H1 (cell line): Measurements from ENCODE around the gene FOXO1.

Experiments
- BACH1 ChIP-seq: IDR thresholded peaks from 2 replicates; pipeline ENCODE4 v1.6.1; 2012; ENCODE audit warnings: low read length, improper control_type of control experiment
- CEBPB ChIP-seq: IDR thresholded peaks from 2 replicates; pipeline ENCODE4 v1.6.1; 2012; ENCODE audit warnings: low read depth, low read length
- EZH2 ChIP-seq: fragments of 200-600 bp; sonication (generic); IDR thresholded peaks from 2 replicates; pipeline ENCODE4 v1.7.1; 2012; ENCODE audit warnings: low read depth, mild to moderate bottlenecking, moderate library complexity, low read length, inconsistent platforms; ENCODE audit not compliant: severe bottlenecking
- FOSL1 ChIP-seq: IDR thresholded peaks from 2 replicates; pipeline ENCODE4 v1.6.1; 2011; ENCODE audit warnings: mild to moderate bottlenecking, low read depth, low read length, moderate library complexity; ENCODE audit not compliant: insufficient read depth
- POLR2A ChIP-seq, 2 experiments: IDR thresholded peaks; 1 replicate in 1 of 2; 2 replicates in 1 of 2; pipeline ENCODE4 v1.6.1; 2011; ENCODE audit warnings: low read depth in 2 of 2, low read length in 2 of 2, mild to moderate bottlenecking in 2 of 2; ENCODE audit errors: control extremely low read depth in 1 of 2
- RBBP5 ChIP-seq: IDR thresholded peaks from 2 replicates; pipeline ENCODE4 v1.7.1; 2012; ENCODE audit warnings: low read depth, mild to moderate bottlenecking, inconsistent platforms, low read length, moderate library complexity, borderline replicate concordance
- RFX5 ChIP-seq: IDR thresholded peaks from 2 replicates; pipeline ENCODE4 v1.6.1; 2011; ENCODE audit warnings: low read depth, low read length, improper control_type of control experiment, borderline replicate concordance
- SIN3A ChIP-seq, 2 experiments: IDR thresholded peaks in 1 of 2; conservative IDR thresholded peaks in 1 of 2; 2 replicates each; pipeline ENCODE4 v1.6.1; 2011 to 2012; ENCODE audit warnings: low read length in 2 of 2, improper control_type of control experiment in 1 of 2, low read depth in 1 of 2, mild to moderate bottlenecking in 1 of 2
- TAF1 ChIP-seq: IDR thresholded peaks from 2 replicates; pipeline ENCODE4 v1.6.1; 2011; ENCODE audit warnings: mild to moderate bottlenecking, low read depth, low read length
- TAF7 ChIP-seq: optimal IDR thresholded peaks from 2 replicates; pipeline ENCODE3; 2011; ENCODE audit warnings: low read depth, mild to moderate bottlenecking, inconsistent platforms, low read length, moderate library complexity, borderline replicate concordance
- TEAD4 ChIP-seq: IDR thresholded peaks from 2 replicates; pipeline ENCODE4 v1.6.1; 2012; ENCODE audit warnings: low read depth, low read length, inconsistent platforms, mixed read lengths
- TF ChIP-seq, protein P1 (sequence below): IDR thresholded peaks from 2 replicates; pipeline ENCODE4 v1.6.1; 2011; ENCODE audit warnings: low read length, improper control_type of control experiment
- TF ChIP-seq, protein P2 (sequence below), 3 experiments: IDR thresholded peaks; 1 replicate in 2 of 3; 2 replicates in 1 of 3; pipeline versions ENCODE4 v1.5.1 to v1.6.1; 2011; ENCODE audit warnings: low read length in 3 of 3, mild to moderate bottlenecking in 3 of 3, inconsistent platforms in 2 of 3, low read depth in 1 of 3, moderate library complexity in 1 of 3; ENCODE audit not compliant: insufficient read depth in 1 of 3; ENCODE audit errors: control extremely low read depth in 1 of 3

DNA sequence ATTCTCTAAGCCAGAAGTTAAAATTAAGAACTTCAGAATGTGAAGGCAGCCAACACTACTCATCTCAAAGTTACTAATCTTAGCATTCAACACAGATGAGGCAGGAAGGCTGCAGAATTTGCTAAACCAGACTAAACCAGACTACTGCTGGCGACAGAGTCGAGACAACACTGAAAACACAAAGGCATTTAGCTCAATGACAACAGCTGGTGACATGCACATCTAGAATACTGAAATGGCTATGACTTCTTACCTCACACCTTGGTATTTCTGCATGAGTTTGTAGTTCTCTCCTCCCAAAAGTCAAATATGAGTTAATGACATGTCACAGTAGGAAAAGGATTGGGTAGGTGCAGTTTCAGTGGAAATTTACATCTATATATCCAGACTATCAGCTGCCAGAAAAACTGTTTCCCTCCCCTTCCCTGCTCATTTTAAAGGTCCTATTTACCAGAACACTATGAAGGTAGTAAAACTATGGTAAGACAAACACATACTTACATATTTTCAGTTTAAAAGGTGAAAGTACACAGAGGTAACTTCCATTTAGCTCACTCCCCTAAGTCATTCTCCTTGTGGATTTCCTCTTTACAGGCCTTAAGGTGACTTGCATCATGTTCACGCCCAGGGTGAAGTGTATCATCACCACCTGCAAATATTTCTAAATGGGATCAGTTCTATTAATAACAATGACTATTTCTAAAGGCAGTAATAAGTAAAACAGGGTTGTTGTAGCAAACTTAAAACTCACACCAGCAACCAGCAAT, 21.4 kb downstream of the FOXO1 start:
- TF ChIP-seq, protein P1, sequence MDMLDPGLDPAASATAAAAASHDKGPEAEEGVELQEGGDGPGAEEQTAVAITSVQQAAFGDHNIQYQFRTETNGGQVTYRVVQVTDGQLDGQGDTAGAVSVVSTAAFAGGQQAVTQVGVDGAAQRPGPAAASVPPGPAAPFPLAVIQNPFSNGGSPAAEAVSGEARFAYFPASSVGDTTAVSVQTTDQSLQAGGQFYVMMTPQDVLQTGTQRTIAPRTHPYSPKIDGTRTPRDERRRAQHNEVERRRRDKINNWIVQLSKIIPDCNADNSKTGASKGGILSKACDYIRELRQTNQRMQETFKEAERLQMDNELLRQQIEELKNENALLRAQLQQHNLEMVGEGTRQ: no peak
- TF ChIP-seq RBBP5: no peak
- TF ChIP-seq TAF1: no peak
- no peak for TF ChIP-seq POLR2A (IDR thresholded peaks at IDR 0.05; ENCODE audit: control extremely low read depth in 1 of 2, low read depth in 2 of 2, low read length in 2 of 2)
- TF ChIP-seq, protein P2, sequence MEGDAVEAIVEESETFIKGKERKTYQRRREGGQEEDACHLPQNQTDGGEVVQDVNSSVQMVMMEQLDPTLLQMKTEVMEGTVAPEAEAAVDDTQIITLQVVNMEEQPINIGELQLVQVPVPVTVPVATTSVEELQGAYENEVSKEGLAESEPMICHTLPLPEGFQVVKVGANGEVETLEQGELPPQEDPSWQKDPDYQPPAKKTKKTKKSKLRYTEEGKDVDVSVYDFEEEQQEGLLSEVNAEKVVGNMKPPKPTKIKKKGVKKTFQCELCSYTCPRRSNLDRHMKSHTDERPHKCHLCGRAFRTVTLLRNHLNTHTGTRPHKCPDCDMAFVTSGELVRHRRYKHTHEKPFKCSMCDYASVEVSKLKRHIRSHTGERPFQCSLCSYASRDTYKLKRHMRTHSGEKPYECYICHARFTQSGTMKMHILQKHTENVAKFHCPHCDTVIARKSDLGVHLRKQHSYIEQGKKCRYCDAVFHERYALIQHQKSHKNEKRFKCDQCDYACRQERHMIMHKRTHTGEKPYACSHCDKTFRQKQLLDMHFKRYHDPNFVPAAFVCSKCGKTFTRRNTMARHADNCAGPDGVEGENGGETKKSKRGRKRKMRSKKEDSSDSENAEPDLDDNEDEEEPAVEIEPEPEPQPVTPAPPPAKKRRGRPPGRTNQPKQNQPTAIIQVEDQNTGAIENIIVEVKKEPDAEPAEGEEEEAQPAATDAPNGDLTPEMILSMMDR (IDR thresholded peaks at IDR 0.05; ENCODE audit: control extremely low read depth in 1 of 3, insufficient read depth in 1 of 3, low read depth in 1 of 3, low read length in 3 of 3): no peak
- TF ChIP-seq SIN3A (conservative IDR thresholded peaks at IDR 0.05 in 1 of 2, IDR thresholded peaks at IDR 0.05 in 1 of 2; ENCODE audit: low read depth in 1 of 2, low read length in 2 of 2): no peak
- TF ChIP-seq TEAD4: no peak
- TF ChIP-seq CEBPB: no peak
- TF ChIP-seq RFX5: no peak
- TF ChIP-seq TAF7: no peak
- TF ChIP-seq EZH2: no peak
- no peak for TF ChIP-seq FOSL1
- no peak for TF ChIP-seq BACH1
